H1 (cell line): Measurements from ENCODE around the gene SELENOV. TPM values are rescaled to one million over a fixed set of nuclear protein-coding genes. Genes with fewer than 3 reads are reported as not detected.

Experiments used
- CTCF ChIA-PET: fragments of 300-600 bp; sonication (Branson Sonifier 250); formaldehyde crosslinking; loops from one replicate; lab custom pipeline; 2021; ENCODE audit not compliant: partially characterized antibody; lab: Charles Lee
- POLR2A ChIA-PET: fragments of 300-600 bp; sonication (Branson Sonifier 250); formaldehyde crosslinking; loops from one replicate; lab custom pipeline; 2021; ENCODE audit warnings: inconsistent platforms; ENCODE audit not compliant: partially characterized antibody; lab: Charles Lee
- DNase-seq, 2 experiments: peaks; one replicate each; pipeline versions ENCODE4 v3.0.0 to v3.0.0-alpha.2; 2010 to 2022; ENCODE audit warnings: low spot score in 2 of 2, low read depth in 1 of 2, mixed read lengths in 1 of 2
- FAIRE-seq: peaks from 2 replicates; lab custom pipeline; 2011; peaks lifted over from hg19 to GRCh38; lab: Jason Lieb, UNC
- H2AFZ ChIP-seq: 2 replicates; pipeline ENCODE4 v1.8.1; 2012; ENCODE audit warnings: low read length, inconsistent platforms
- H2AK5ac ChIP-seq: 2 replicates; pipeline ENCODE4 v1.6.1; 2013; ENCODE audit warnings: low read depth, low read length
- H2BK120ac ChIP-seq: replicated peaks from 2 replicates; pipeline ENCODE3; 2013; ENCODE audit warnings: low read depth, low read length, inconsistent platforms
- H2BK12ac ChIP-seq: 2 replicates; pipeline ENCODE4 v1.6.1; 2013; ENCODE audit warnings: low read depth, low read length
- H2BK15ac ChIP-seq: 2 replicates; pipeline ENCODE4 v1.6.1; 2013; ENCODE audit warnings: low read length
- H2BK20ac ChIP-seq: 2 replicates; pipeline ENCODE4 v1.6.1; 2013; ENCODE audit warnings: low read length
- H2BK5ac ChIP-seq: 2 replicates; pipeline ENCODE4 v1.6.1; 2013; ENCODE audit warnings: low read depth, low read length
- H3K14ac ChIP-seq: 2 replicates; pipeline ENCODE4 v1.6.1; 2013; ENCODE audit warnings: inconsistent platforms; ENCODE audit not compliant: insufficient read length
- H3K18ac ChIP-seq: 2 replicates; pipeline ENCODE4 v1.6.1; 2013; ENCODE audit warnings: low read length; ENCODE audit errors: extremely low read depth
- H3K23ac ChIP-seq: 2 replicates; pipeline ENCODE4 v1.6.1; 2013; ENCODE audit warnings: inconsistent platforms; ENCODE audit not compliant: insufficient read length
- H3K23me2 ChIP-seq: 2 replicates; pipeline ENCODE4 v1.6.1; 2013; ENCODE audit warnings: low read depth, low read length
- H3K27ac ChIP-seq: 2 replicates; pipeline ENCODE4 v1.6.1; 2011; ENCODE audit warnings: low read depth, low read length, inconsistent platforms
- H3K27me3 ChIP-seq, 4 experiments: replicated peaks in 1 of 4; 1 replicate in 1 of 4; 2 replicates in 3 of 4; pipeline versions ENCODE4 v1.6.1 to v1.8.1; 2011 to 2013; ENCODE audit warnings: low read length in 3 of 4, mild to moderate bottlenecking in 3 of 4, inconsistent platforms in 2 of 4, mixed read lengths in 2 of 4, moderate library complexity in 1 of 4; ENCODE audit not compliant: control insufficient read depth in 3 of 4, insufficient read depth in 3 of 4; ENCODE audit errors: extremely low read depth in 1 of 4
- H3K36me3 ChIP-seq, 4 experiments: 2 replicates each; pipeline versions ENCODE4 v1.6.1 to v1.8.1; 2011 to 2013; ENCODE audit warnings: mild to moderate bottlenecking in 4 of 4, low read length in 3 of 4, moderate library complexity in 2 of 4, control low read depth in 1 of 4, inconsistent platforms in 1 of 4; ENCODE audit not compliant: insufficient read depth in 4 of 4, control insufficient read depth in 2 of 4
- H3K4ac ChIP-seq: replicated peaks from 2 replicates; pipeline ENCODE3; 2013; ENCODE audit warnings: low read length, low read depth, mixed read lengths, inconsistent platforms; ENCODE audit not compliant: insufficient read length
- H3K4me1 ChIP-seq, 4 experiments: replicated peaks in 1 of 4; 1 replicate in 1 of 4; 2 replicates in 3 of 4; pipeline versions ENCODE4 v1.6.1 to v1.8.1; 2011 to 2013; ENCODE audit warnings: low read length in 3 of 4, inconsistent platforms in 2 of 4, mixed read lengths in 1 of 4; ENCODE audit not compliant: insufficient read depth in 4 of 4, control insufficient read depth in 3 of 4
- H3K4me2 ChIP-seq, 2 experiments: 2 replicates each; pipeline versions ENCODE4 v1.6.1 to v1.8.1; 2011 to 2013; ENCODE audit warnings: low read depth in 2 of 2, low read length in 2 of 2, control low read depth in 1 of 2, inconsistent platforms in 1 of 2, mild to moderate bottlenecking in 1 of 2; ENCODE audit not compliant: insufficient read depth in 1 of 2
- H3K4me3 ChIP-seq, 4 experiments: fragments of 200-600, 300-600 bp in 1 of 4; sonication (generic), shearing (Covaris generic), sonication (Bioruptor Twin) in 1 of 4; 2 replicates each; pipeline versions ENCODE4 v1.5.1 to v1.8.1; 2011 to 2016; ENCODE audit warnings: low read length in 4 of 4, low read depth in 3 of 4, control low read depth in 2 of 4, inconsistent platforms in 2 of 4, mild to moderate bottlenecking in 2 of 4, mixed read lengths in 1 of 4, moderate library complexity in 1 of 4; ENCODE audit not compliant: insufficient read depth in 2 of 4; ENCODE audit errors: extremely low read depth in 1 of 4
- H3K56ac ChIP-seq: replicated peaks from 2 replicates; pipeline ENCODE3; 2013; ENCODE audit warnings: low read depth, mild to moderate bottlenecking, mixed read lengths, low read length, inconsistent platforms; ENCODE audit not compliant: insufficient read length
- H3K79me1 ChIP-seq: 2 replicates; pipeline ENCODE4 v1.6.1; 2013; ENCODE audit warnings: low read depth, low read length, control low read depth
- H3K79me2 ChIP-seq, 2 experiments: 2 replicates each; pipeline versions ENCODE4 v1.6.1 to v1.8.1; 2012 to 2013; ENCODE audit warnings: low read length in 2 of 2, mild to moderate bottlenecking in 2 of 2, inconsistent platforms in 1 of 2; ENCODE audit not compliant: insufficient read depth in 2 of 2, control insufficient read depth in 1 of 2
- H3K9ac ChIP-seq, 4 experiments: replicated peaks in 1 of 4; 1 replicate in 1 of 4; 2 replicates in 3 of 4; pipeline versions ENCODE4 v1.6.1 to v1.8.1; 2011 to 2013; ENCODE audit warnings: low read depth in 3 of 4, low read length in 3 of 4, control low read depth in 2 of 4, mild to moderate bottlenecking in 2 of 4, moderate library complexity in 2 of 4, inconsistent platforms in 1 of 4; ENCODE audit errors: extremely low read depth in 1 of 4
- H3K9me3 ChIP-seq, 2 experiments: 2 replicates each; pipeline versions ENCODE4 v1.6.1 to v1.8.1; 2012 to 2013; ENCODE audit warnings: mild to moderate bottlenecking in 2 of 2, moderate library complexity in 2 of 2, control low read depth in 1 of 2, inconsistent platforms in 1 of 2, low read depth in 1 of 2, low read length in 1 of 2, mixed read lengths in 1 of 2; ENCODE audit not compliant: insufficient read depth in 2 of 2
- H4K20me1 ChIP-seq, 2 experiments: replicated peaks in 1 of 2; 2 replicates each; pipeline versions ENCODE3 to v1.8.1; 2011 to 2013; ENCODE audit warnings: inconsistent platforms in 2 of 2, low read length in 2 of 2, mild to moderate bottlenecking in 1 of 2; ENCODE audit not compliant: insufficient read depth in 2 of 2, control insufficient read depth in 1 of 2
- H4K5ac ChIP-seq: 2 replicates; pipeline ENCODE4 v1.6.1; 2013; ENCODE audit warnings: low read length, low read depth, mixed read lengths, inconsistent platforms; ENCODE audit not compliant: insufficient read length
- H4K8ac ChIP-seq: 2 replicates; pipeline ENCODE4 v1.8.0; 2013; ENCODE audit warnings: mild to moderate bottlenecking, moderate library complexity, low read length, inconsistent platforms; ENCODE audit not compliant: insufficient read depth; ENCODE audit errors: extremely low read depth
- H4K91ac ChIP-seq: replicated peaks from 2 replicates; pipeline ENCODE3; 2013; ENCODE audit warnings: low read length, mixed read lengths, inconsistent platforms; ENCODE audit not compliant: insufficient read length
- MAFK ChIP-seq: IDR thresholded peaks from 2 replicates; pipeline ENCODE4 v1.6.1; 2012; ENCODE audit warnings: low read depth, mild to moderate bottlenecking, improper control_type of control experiment, low read length
- WGBS, 2 experiments: shearing (Covaris generic) in 1 of 2; methylation state at CpG; one replicate each; pipeline versions ENCODE4 v1.1.6 to v1.1.7; 2013 to 2015; ENCODE audit warnings: low lambda C conversion rate in 2 of 2, mixed read lengths in 2 of 2, inconsistent platforms in 1 of 2, low coverage in 1 of 2, missing lambda C conversion rate in 1 of 2; ENCODE audit not compliant: insufficient replicate concordance in 2 of 2, insufficient coverage in 1 of 2, insufficient read length in 1 of 2; ENCODE audit errors: extremely low coverage in 1 of 2, missing lambda C conversion rate in 1 of 2; 5-methylcytosine and 5-hydroxymethylcytosine counted together
- polyA plus RNA-seq, 7 experiments: library from polyadenylated mRNA; depleted of rRNA in 3 of 7; stranded (reverse) in 5 of 7; unstranded in 2 of 7; fragments of >200 nt in 5 of 7; fragments of 200-250 nt in 2 of 7; gene quantifications; 1 replicate in 5 of 7; 2 replicates in 1 of 7; 4 replicates in 1 of 7; pipeline versions ENCODE4 v1.2.1 to v1.2.3, GENCODE V29; 2011 to 2013; ENCODE audit warnings: missing spikeins in 2 of 7, mixed read lengths in 2 of 7
- total RNA-seq: library from RNA; stranded (reverse); fragmentation: NEBNext Ultra II Directional; extraction: Animal tissue kit (Norgen Biotek cat#: 25700); gene quantifications from 2 replicates; pipeline ENCODE4 v1.2.1, GENCODE V29; 2021

The SELENOV gene
- total and polyA plus RNA-seq, 2 of the 8 experiments (the other 6 are each of a cell fraction or from before 2014, with no cell fraction given): 8.4 to 10.7 TPM

- Histone ChIP-seq H2AFZ (no peak overlapping the region), H4K20me1 (peaks cover 6 to 18% of the 10 kb centered on the region in 2 experiments), H3K79me2 (no peaks in the 10 kb centered on the region), H2BK120ac (no peak overlapping the region), H3K27ac (no peak overlapping the region), H3K9ac (no peak overlapping the region), H3K4me1 (no peaks in the 10 kb centered on the region; a peak in 1 of 7 replicates), H3K18ac (no peak overlapping the region), H2AK5ac (no peak overlapping the region), H4K5ac (no peak overlapping the region), H3K36me3 (peaks cover 37 to 63% (median 59%) of the 10 kb centered on the region in 4 experiments), H3K23me2 (no peaks in the 10 kb centered on the region; the same call in 1 of the 2 replicates), H3K23ac (no peak overlapping the region), H3K14ac (no peak overlapping the region), H3K4ac (no peak overlapping the region), H3K56ac (no peak overlapping the region), H3K9me3 (no peaks in the 10 kb centered on the region), H3K27me3 (no peaks in the 10 kb centered on the region), H4K8ac (0 out of 2 replicates have a peak overlapping the region, but pooled peaks have one; percentile 40), H2BK12ac (no peak overlapping the region), H2BK15ac (no peak overlapping the region), H2BK20ac (no peak overlapping the region), H3K79me1 (peaks cover 3% of the 10 kb centered on the region; the same call in 1 of the 2 replicates), H3K4me3 (no peak overlapping the region), H3K4me2 (no peak overlapping the region), H2BK5ac (no peak overlapping the region; the same call in 1 of the 2 replicates), H4K91ac (no peak overlapping the region)
- TF ChIP-seq MAFK: no peak
- ChIA-PET CTCF (interaction anchor here (2.0 to 5.6 kb wide), 5 partner anchors 9 to 44 kb away, joined by 5 to 56 read pairs (median 47); partner anchors contain the start of genes DLL3 and SELENOV), POLR2A (interaction anchor here (0.6 to 2.1 kb wide), 3 partner anchors 37 to 62 kb away, joined by 3 to 7 read pairs (median 5); partner anchors contain the start of gene RPS16)
- 94% methylated on average over 30 of the region's 32 CpGs; no CpG with 5 or more reads in 1 of the 2 experiments for WGBS, 2 experiments
- FAIRE-seq (no peak), DNase-seq (no peak)
These were observed 42.0 kb upstream of the SELENOV start for GRCh38 chr19:39472746-39473442.
